PC-3 (cell line): ENCODE results near the gene TTLL9. TPM values are rescaled to one million over a fixed set of nuclear protein-coding genes. Genes with fewer than 3 reads are reported as not detected.

ENCODE experiments used
- ATAC-seq: fragments of 200-7000 bp; cut with Tn5 transposase; 2 replicates; pipeline ENCODE4 v1.9.1; 2020; ENCODE audit warnings: mild to moderate bottlenecking, moderate library complexity
- BruUV-seq: library from RNA; stranded (reverse); fragments of 400-500 nt; replicated peaks from 2 replicates; lab custom pipeline; 2021; lab: Mats Ljungman, UMichigan
- CTCF ChIA-PET: fragments of 300-600 bp; sonication (Branson Sonifier 250); formaldehyde crosslinking; loops from one replicate; lab custom pipeline; 2022; ENCODE audit warnings: antibody characterized with exemption; lab: Charles Lee
- POLR2A ChIA-PET: fragments of 300-600 bp; sonication (Branson Sonifier 250); formaldehyde crosslinking; loops from one replicate; lab custom pipeline; 2022; ENCODE audit warnings: antibody characterized with exemption; ENCODE audit not compliant: unreplicated experiment; lab: Charles Lee
- DNase-seq: peaks from one replicate; pipeline ENCODE4 v3.0.0-alpha.2; 2015
- H2AFZ ChIP-seq: fragments of 300-600 bp; sonication (generic); 2 replicates; pipeline ENCODE4 v1.6.0; 2016; ENCODE audit warnings: antibody characterized with exemption, low read length
- H3F3A ChIP-seq: fragments of 300-600 bp; sonication (generic); one replicate; pipeline ENCODE4 v1.6.0; 2017; ENCODE audit warnings: antibody characterized with exemption, low read length, control low read depth, mild to moderate bottlenecking; ENCODE audit not compliant: unreplicated experiment
- H3K27ac ChIP-seq: fragments of 300-600 bp; sonication (generic); 2 replicates; pipeline ENCODE4 v1.5.1; 2016; ENCODE audit warnings: mild to moderate bottlenecking, low read length
- H3K27me3 ChIP-seq: fragments of 300-600 bp; sonication (generic); 2 replicates; pipeline ENCODE4 v1.6.1; 2016; ENCODE audit warnings: low read length, mixed read lengths
- H3K36me3 ChIP-seq: fragments of 300-600 bp; sonication (generic); 2 replicates; pipeline ENCODE4 v1.6.1; 2016; ENCODE audit warnings: low read depth, mixed run types, low read length, mixed read lengths
- H3K4me1 ChIP-seq: fragments of 300-600 bp; sonication (generic); 2 replicates; pipeline ENCODE4 v1.5.1; 2016; ENCODE audit warnings: low read length; ENCODE audit not compliant: insufficient read depth
- H3K4me2 ChIP-seq: fragments of 300-600 bp; sonication (generic); 2 replicates; pipeline ENCODE4 v1.6.0; 2016; ENCODE audit warnings: low read length
- H3K4me3 ChIP-seq: fragments of 300-600 bp; sonication (generic); 2 replicates; pipeline ENCODE4 v1.5.1; 2016; ENCODE audit warnings: mild to moderate bottlenecking, low read length, mixed read lengths
- H3K79me2 ChIP-seq: fragments of 300-600 bp; sonication (generic); 2 replicates; pipeline ENCODE4 v1.6.1; 2017; ENCODE audit warnings: low read length, mixed read lengths
- H3K9ac ChIP-seq: fragments of 300-600 bp; sonication (generic); 2 replicates; pipeline ENCODE4 v1.6.0; 2016; ENCODE audit warnings: mild to moderate bottlenecking, low read length
- H3K9me2 ChIP-seq: fragments of 300-600 bp; sonication (generic); replicated peaks from 2 replicates; pipeline ENCODE4 v1.6.1; 2016; ENCODE audit warnings: mixed run types, low read length, mixed read lengths
- H3K9me3 ChIP-seq: fragments of 300-600 bp; sonication (generic); 2 replicates; pipeline ENCODE4 v1.6.1; 2016; ENCODE audit warnings: low read length, mixed read lengths
- H4K20me1 ChIP-seq: fragments of 300-600 bp; sonication (generic); 2 replicates; pipeline ENCODE4 v1.6.1; 2016; ENCODE audit warnings: low read length, mixed read lengths
- EZH2 ChIP-seq: fragments of 300-600 bp; sonication (generic); IDR thresholded peaks from one replicate; pipeline ENCODE4 v1.6.1; 2017; ENCODE audit warnings: antibody characterized with exemption, mild to moderate bottlenecking, low read length; ENCODE audit not compliant: unreplicated experiment
- EZH2phosphoT487 ChIP-seq: fragments of 300-600 bp; sonication (generic); IDR thresholded peaks from 2 replicates; pipeline ENCODE4 v1.6.1; 2018; ENCODE audit warnings: mild to moderate bottlenecking, antibody characterized with exemption, low read length, borderline replicate concordance
- intact Hi-C: fragments of 100-400 bp; cut with micrococcal nuclease; formaldehyde crosslinking; loops from 2 replicates; pipeline ENCODE4 v1.9.0; 2023
- total RNA-seq: library from RNA; depleted of rRNA; stranded (reverse); fragments of >200 nt; gene quantifications from 2 replicates; pipeline ENCODE4 v1.2.3, GENCODE V29; 2014
- TF ChIP-seq, protein P1 (sequence below): fragments of 300-600 bp; sonication (generic); conservative IDR thresholded peaks from 2 replicates; pipeline ENCODE4 v1.5.1; 2017; ENCODE audit warnings: antibody characterized with exemption, low read depth, mild to moderate bottlenecking, low read length

Gene TTLL9
- total RNA-seq, 1 experiment from 2014 or later, result not detected

DNA sequence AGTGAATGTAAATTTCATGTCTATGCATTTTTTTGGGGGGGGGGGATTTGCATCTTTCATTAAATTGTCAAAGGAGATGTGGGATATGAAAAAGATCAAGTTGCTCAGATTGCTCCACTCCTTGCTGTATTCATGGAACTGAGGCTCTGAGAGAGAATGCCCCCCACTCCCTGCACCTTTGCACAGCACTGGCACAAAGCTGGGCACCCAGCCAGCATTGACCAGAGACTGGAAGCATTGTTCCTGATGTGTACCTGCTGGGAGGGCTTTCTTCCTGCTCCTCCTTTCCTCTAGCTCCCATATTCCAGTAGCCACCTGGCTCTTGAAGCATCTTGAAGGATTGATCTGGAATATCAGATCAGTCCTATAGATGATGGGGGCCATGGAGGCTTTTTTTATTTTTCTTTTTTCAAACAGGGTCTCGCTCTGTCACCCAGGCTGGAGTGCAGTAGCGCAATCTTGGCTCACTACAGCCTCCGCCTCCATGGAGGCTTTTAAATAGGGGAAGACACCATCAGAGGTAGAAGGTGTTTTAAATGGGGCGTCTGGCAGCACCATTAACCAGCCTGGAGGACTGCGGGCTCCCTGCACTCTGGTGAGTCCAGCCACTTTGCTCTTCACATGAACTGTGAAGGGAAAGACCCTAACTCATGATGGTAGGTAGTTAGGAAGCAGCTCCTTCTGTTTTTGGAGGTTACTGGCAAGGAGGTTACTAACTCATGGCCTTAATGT lies 11.0 kb upstream of the TTLL9 start:
- DNase-seq, result no peak
- H3K27me3 ChIP-seq, result peaks cover 30% of the 10 kb centered on the region
- POLR2A ChIA-PET, result no interaction called here

DNA sequence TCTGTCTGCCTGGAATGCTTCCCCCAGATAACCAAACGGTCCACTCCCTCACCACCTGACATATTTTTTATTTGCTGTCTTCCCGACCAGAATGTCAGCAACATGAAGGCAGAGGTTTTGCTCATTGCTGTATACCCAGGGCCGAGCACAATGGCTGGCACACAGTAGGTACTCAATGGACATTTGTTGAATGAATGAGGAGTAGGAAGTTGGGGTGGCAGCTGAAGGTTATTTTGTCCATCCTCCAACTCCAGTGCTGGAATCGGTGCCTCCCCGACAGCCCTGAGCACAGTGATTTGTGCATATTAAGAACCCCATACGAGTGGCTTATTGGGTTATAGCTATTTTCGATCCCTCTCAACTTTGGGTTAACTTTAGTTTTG lies 10.4 kb upstream of the TTLL9 start:
- intact Hi-C loops, result no loop called here
- ChIA-PET CTCF (no interaction called here), POLR2A (interaction anchor here (0.7 kb wide), 1 partner anchor 14 kb away, joined by 3 read pairs; no protein-coding TSS in a partner anchor)
- no peaks in the 10 kb centered on the region for H3K36me3 ChIP-seq
- no peak overlapping the region for H3K9ac ChIP-seq
- H3K79me2 ChIP-seq, result no peaks in the 10 kb centered on the region
- no peak for TF ChIP-seq EZH2phosphoT487
- TF ChIP-seq EZH2, result no peak
- TF ChIP-seq, protein P1, sequence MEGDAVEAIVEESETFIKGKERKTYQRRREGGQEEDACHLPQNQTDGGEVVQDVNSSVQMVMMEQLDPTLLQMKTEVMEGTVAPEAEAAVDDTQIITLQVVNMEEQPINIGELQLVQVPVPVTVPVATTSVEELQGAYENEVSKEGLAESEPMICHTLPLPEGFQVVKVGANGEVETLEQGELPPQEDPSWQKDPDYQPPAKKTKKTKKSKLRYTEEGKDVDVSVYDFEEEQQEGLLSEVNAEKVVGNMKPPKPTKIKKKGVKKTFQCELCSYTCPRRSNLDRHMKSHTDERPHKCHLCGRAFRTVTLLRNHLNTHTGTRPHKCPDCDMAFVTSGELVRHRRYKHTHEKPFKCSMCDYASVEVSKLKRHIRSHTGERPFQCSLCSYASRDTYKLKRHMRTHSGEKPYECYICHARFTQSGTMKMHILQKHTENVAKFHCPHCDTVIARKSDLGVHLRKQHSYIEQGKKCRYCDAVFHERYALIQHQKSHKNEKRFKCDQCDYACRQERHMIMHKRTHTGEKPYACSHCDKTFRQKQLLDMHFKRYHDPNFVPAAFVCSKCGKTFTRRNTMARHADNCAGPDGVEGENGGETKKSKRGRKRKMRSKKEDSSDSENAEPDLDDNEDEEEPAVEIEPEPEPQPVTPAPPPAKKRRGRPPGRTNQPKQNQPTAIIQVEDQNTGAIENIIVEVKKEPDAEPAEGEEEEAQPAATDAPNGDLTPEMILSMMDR, result no peak
- no peak overlapping the region for H3K4me2 ChIP-seq
- H4K20me1 ChIP-seq, result no peaks in the 10 kb centered on the region
- H3K4me3 ChIP-seq, result no peak overlapping the region
- DNase-seq (no peak), ATAC-seq (no peak)
- H3K9me2 ChIP-seq, result no peaks in the 10 kb centered on the region
- peaks cover 6% of the 10 kb centered on the region for H3K4me1 ChIP-seq
- H3K27ac ChIP-seq, result no peak overlapping the region
- BruUV-seq, result no TSS peak
- no peak overlapping the region for H2AFZ ChIP-seq
- H3K9me3 ChIP-seq, result no peaks in the 10 kb centered on the region
- no peaks in the 10 kb centered on the region for H3F3A ChIP-seq
- H3K27me3 ChIP-seq, result peaks cover 25% of the 10 kb centered on the region

More for the DNA sequence above, 11.0 kb upstream of the TTLL9 start:
- Histone ChIP-seq H3K9me3 (no peaks in the 10 kb centered on the region), H3K4me3 (no peak overlapping the region), H3K27ac (no peak overlapping the region), H3K4me2 (no peak overlapping the region), H2AFZ (no peak overlapping the region), H3K4me1 (peaks cover 6% of the 10 kb centered on the region), H3K79me2 (no peaks in the 10 kb centered on the region), H3F3A (no peaks in the 10 kb centered on the region), H3K36me3 (no peaks in the 10 kb centered on the region), H4K20me1 (no peaks in the 10 kb centered on the region), H3K9me2 (no peaks in the 10 kb centered on the region), H3K9ac (no peak overlapping the region)
- ATAC-seq, result no peak
- intact Hi-C loops, result no loop called here
- no TSS peak for BruUV-seq
- CTCF ChIA-PET, result no interaction called here
- TF ChIP-seq, protein P1, result no peak
- no peak for TF ChIP-seq EZH2
- no peak for TF ChIP-seq EZH2phosphoT487
